Liver (tissue), 9 donors: Measurements from ENCODE around the gene NAA50. TPM values are rescaled to one million over a fixed set of nuclear protein-coding genes. Genes with fewer than 3 reads are reported as not detected.

Experiments used
- DNase-seq: peaks from one replicate; pipeline ENCODE4 v3.0.0-alpha.2; 2017; ENCODE audit warnings: low spot score
- H3K27ac ChIP-seq, 2 donors: one replicate each; pipeline ENCODE4 v1.7.0; 2013; ENCODE audit warnings: inconsistent platforms in 2 of 2, low read length in 2 of 2, control low read depth in 1 of 2, low read depth in 1 of 2, mild to moderate bottlenecking in 1 of 2
- H3K27me3 ChIP-seq, 4 donors: one replicate each; pipeline versions ENCODE4 v1.6.1 to v1.7.0; 2013; ENCODE audit warnings: low read length in 3 of 4, inconsistent platforms in 1 of 4, mild to moderate bottlenecking in 1 of 4, moderate library complexity in 1 of 4; ENCODE audit not compliant: control insufficient read depth in 4 of 4, insufficient read depth in 4 of 4
- H3K36me3 ChIP-seq, 4 donors: one replicate each; pipeline versions ENCODE4 v1.6.1 to v1.7.0; 2013; ENCODE audit warnings: low read length in 3 of 4, mild to moderate bottlenecking in 3 of 4, low read depth in 1 of 4, moderate library complexity in 1 of 4; ENCODE audit not compliant: control insufficient read depth in 4 of 4, insufficient read depth in 3 of 4
- H3K4me1 ChIP-seq, 4 donors: one replicate each; pipeline versions ENCODE4 v1.6.1 to v1.7.0; 2013; ENCODE audit warnings: low read length in 3 of 4, mild to moderate bottlenecking in 3 of 4, moderate library complexity in 1 of 4; ENCODE audit not compliant: control insufficient read depth in 4 of 4, insufficient read depth in 4 of 4
- H3K4me3 ChIP-seq, 3 donors: one replicate each; pipeline versions ENCODE4 v1.6.1 to v1.7.0; 2013; ENCODE audit warnings: low read length in 3 of 3, control low read depth in 1 of 3, low read depth in 1 of 3, mild to moderate bottlenecking in 1 of 3
- H3K9ac ChIP-seq, 2 donors: one replicate each; pipeline ENCODE4 v1.7.0; 2013; ENCODE audit warnings: low read length in 2 of 2, mild to moderate bottlenecking in 2 of 2, moderate library complexity in 2 of 2, control low read depth in 1 of 2, low read depth in 1 of 2
- H3K9me3 ChIP-seq, 4 donors: one replicate each; pipeline versions ENCODE4 v1.6.1 to v1.7.0; 2013; ENCODE audit warnings: low read length in 3 of 4; ENCODE audit not compliant: control insufficient read depth in 4 of 4
- ATF3 ChIP-seq: IDR thresholded peaks from 2 replicates; pipeline ENCODE4 v1.6.1; 2016; ENCODE audit warnings: antibody characterized with exemption
- CTCF ChIP-seq: fragments of 150-350 bp; IDR thresholded peaks from 2 replicates; pipeline ENCODE4 v1.5.1; 2017; ENCODE audit warnings: improper control_type of control experiment, low read depth, low read length; ENCODE audit not compliant: missing input control
- EGR1 ChIP-seq, 2 donors: IDR thresholded peaks; 2 replicates each; pipeline ENCODE4 v1.6.1; 2016 to 2018; ENCODE audit warnings: antibody characterized with exemption in 2 of 2, low read depth in 2 of 2
- FOXA1 ChIP-seq: IDR thresholded peaks from 2 replicates; pipeline ENCODE4 v1.6.1; 2016; ENCODE audit warnings: antibody characterized with exemption
- FOXA2 ChIP-seq: IDR thresholded peaks from 2 replicates; pipeline ENCODE4 v1.6.1; 2016; ENCODE audit warnings: antibody characterized with exemption
- GABPA ChIP-seq, 2 donors: IDR thresholded peaks in 1 of 2; conservative IDR thresholded peaks in 1 of 2; 2 replicates each; pipeline ENCODE4 v1.6.1; 2016; ENCODE audit warnings: antibody characterized with exemption in 2 of 2, mild to moderate bottlenecking in 1 of 2, moderate library complexity in 1 of 2
- HNF4A ChIP-seq, 2 donors: conservative IDR thresholded peaks; 2 replicates each; pipeline ENCODE4 v1.6.1; 2016; ENCODE audit warnings: antibody characterized with exemption in 2 of 2, mild to moderate bottlenecking in 2 of 2
- HNF4G ChIP-seq: IDR thresholded peaks from 2 replicates; pipeline ENCODE4 v1.6.1; 2016; ENCODE audit warnings: antibody characterized with exemption
- JUND ChIP-seq, 2 donors: IDR thresholded peaks; 2 replicates each; pipeline ENCODE4 v1.6.1; 2016; ENCODE audit warnings: antibody characterized with exemption in 2 of 2
- NR2F2 ChIP-seq: IDR thresholded peaks from 2 replicates; pipeline ENCODE4 v1.6.1; 2016; ENCODE audit warnings: antibody characterized with exemption
- RAD21 ChIP-seq, 2 donors: IDR thresholded peaks; 2 replicates each; pipeline ENCODE4 v1.6.1; 2016; ENCODE audit warnings: antibody characterized with exemption in 2 of 2, mild to moderate bottlenecking in 2 of 2
- RXRA ChIP-seq, 2 donors: IDR thresholded peaks; 2 replicates each; pipeline ENCODE4 v1.6.1; 2017 to 2018; ENCODE audit warnings: antibody characterized with exemption in 2 of 2, mild to moderate bottlenecking in 1 of 2
- SP1 ChIP-seq: IDR thresholded peaks from 2 replicates; pipeline ENCODE4 v1.6.1; 2018; ENCODE audit warnings: antibody characterized with exemption, mild to moderate bottlenecking
- TAF1 ChIP-seq: conservative IDR thresholded peaks from 2 replicates; pipeline ENCODE4 v1.6.1; 2016; ENCODE audit warnings: antibody characterized with exemption, mild to moderate bottlenecking
- YY1 ChIP-seq: IDR thresholded peaks from 2 replicates; pipeline ENCODE4 v1.6.1; 2016; ENCODE audit warnings: antibody characterized with exemption, mild to moderate bottlenecking
- WGBS: extraction: QIAGEN DNeasy Blood & Tissue Kit; methylation state at CpG from one replicate; pipeline ENCODE4 v1.1.7; 2013; 5-methylcytosine and 5-hydroxymethylcytosine counted together
- polyA plus RNA-seq, 2 donors: library from polyadenylated mRNA; stranded (reverse) in 1 of 2; unstranded in 1 of 2; fragments of 200-250 nt in 1 of 2; fragments of >200 nt in 1 of 2; fragmentation: Nextera tagmentation in 1 of 2; extraction: Ambion mirVana in 1 of 2; gene quantifications; one replicate each; pipeline versions ENCODE4 v1.2.1 to v1.2.3, GENCODE V29; 2013 to 2015
- total RNA-seq, 2 donors: library from RNA; depleted of rRNA; stranded (reverse); fragments of >200 nt; gene quantifications; one replicate each; pipeline ENCODE4 v1.2.3, GENCODE V29; 2014
- TF ChIP-seq, protein P1 (sequence below): IDR thresholded peaks from 2 replicates; pipeline ENCODE4 v1.6.1; 2016; ENCODE audit warnings: antibody characterized with exemption, mild to moderate bottlenecking
- TF ChIP-seq, protein P2 (sequence below): IDR thresholded peaks from 2 replicates; pipeline ENCODE4 v1.6.1; 2016; ENCODE audit warnings: antibody characterized with exemption
- TF ChIP-seq, protein P3 (sequence below): IDR thresholded peaks from 2 replicates; pipeline ENCODE4 v1.6.1; 2016; ENCODE audit warnings: antibody characterized with exemption
- donor health status: healthy.
- donor health status: healthy.
- donor health status: healthy.
- donor health status: healthy.
- donor health status: healthy.

Gene NAA50
- total and polyA plus RNA-seq, 4 donors: 37.3 to 162 (median 73.9) TPM

DNA sequence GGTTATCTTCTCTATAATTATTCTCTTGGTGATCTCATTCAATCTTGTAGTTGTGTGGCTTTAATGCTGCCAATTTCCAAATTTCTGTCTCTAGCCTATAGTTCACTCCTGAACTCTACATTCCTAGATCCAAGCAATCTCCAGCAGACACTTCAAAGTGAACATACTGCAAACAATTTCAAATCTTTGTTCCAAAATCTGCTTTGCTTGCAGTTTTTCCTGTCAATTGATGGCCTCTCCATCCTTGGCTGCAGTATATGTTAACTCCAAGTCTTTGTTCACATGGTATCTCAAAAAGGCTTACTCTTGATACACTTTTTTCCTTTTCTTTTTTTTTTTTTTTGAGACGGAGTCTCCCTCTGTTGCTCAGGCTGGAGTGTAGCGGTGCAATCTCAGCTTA, 17.4 kb downstream of the NAA50 start:
- TF ChIP-seq, protein P1, sequence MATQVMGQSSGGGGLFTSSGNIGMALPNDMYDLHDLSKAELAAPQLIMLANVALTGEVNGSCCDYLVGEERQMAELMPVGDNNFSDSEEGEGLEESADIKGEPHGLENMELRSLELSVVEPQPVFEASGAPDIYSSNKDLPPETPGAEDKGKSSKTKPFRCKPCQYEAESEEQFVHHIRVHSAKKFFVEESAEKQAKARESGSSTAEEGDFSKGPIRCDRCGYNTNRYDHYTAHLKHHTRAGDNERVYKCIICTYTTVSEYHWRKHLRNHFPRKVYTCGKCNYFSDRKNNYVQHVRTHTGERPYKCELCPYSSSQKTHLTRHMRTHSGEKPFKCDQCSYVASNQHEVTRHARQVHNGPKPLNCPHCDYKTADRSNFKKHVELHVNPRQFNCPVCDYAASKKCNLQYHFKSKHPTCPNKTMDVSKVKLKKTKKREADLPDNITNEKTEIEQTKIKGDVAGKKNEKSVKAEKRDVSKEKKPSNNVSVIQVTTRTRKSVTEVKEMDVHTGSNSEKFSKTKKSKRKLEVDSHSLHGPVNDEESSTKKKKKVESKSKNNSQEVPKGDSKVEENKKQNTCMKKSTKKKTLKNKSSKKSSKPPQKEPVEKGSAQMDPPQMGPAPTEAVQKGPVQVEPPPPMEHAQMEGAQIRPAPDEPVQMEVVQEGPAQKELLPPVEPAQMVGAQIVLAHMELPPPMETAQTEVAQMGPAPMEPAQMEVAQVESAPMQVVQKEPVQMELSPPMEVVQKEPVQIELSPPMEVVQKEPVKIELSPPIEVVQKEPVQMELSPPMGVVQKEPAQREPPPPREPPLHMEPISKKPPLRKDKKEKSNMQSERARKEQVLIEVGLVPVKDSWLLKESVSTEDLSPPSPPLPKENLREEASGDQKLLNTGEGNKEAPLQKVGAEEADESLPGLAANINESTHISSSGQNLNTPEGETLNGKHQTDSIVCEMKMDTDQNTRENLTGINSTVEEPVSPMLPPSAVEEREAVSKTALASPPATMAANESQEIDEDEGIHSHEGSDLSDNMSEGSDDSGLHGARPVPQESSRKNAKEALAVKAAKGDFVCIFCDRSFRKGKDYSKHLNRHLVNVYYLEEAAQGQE: no peak
- no peak for TF ChIP-seq ATF3
- no peak for TF ChIP-seq HNF4G
- TF ChIP-seq GABPA (IDR thresholded peaks at IDR 0.05 in 1 of 2, conservative IDR thresholded peaks at IDR 0.05 in 1 of 2): no peak
- no peak for TF ChIP-seq FOXA1
- no peak for TF ChIP-seq NR2F2
- no peak for TF ChIP-seq CTCF
- TF ChIP-seq FOXA2: no peak
- TF ChIP-seq YY1: no peak
- TF ChIP-seq, protein P2, sequence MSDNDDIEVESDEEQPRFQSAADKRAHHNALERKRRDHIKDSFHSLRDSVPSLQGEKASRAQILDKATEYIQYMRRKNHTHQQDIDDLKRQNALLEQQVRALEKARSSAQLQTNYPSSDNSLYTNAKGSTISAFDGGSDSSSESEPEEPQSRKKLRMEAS: no peak
- TF ChIP-seq HNF4A (conservative IDR thresholded peaks at IDR 0.05): no peak
- TF ChIP-seq, protein P3, sequence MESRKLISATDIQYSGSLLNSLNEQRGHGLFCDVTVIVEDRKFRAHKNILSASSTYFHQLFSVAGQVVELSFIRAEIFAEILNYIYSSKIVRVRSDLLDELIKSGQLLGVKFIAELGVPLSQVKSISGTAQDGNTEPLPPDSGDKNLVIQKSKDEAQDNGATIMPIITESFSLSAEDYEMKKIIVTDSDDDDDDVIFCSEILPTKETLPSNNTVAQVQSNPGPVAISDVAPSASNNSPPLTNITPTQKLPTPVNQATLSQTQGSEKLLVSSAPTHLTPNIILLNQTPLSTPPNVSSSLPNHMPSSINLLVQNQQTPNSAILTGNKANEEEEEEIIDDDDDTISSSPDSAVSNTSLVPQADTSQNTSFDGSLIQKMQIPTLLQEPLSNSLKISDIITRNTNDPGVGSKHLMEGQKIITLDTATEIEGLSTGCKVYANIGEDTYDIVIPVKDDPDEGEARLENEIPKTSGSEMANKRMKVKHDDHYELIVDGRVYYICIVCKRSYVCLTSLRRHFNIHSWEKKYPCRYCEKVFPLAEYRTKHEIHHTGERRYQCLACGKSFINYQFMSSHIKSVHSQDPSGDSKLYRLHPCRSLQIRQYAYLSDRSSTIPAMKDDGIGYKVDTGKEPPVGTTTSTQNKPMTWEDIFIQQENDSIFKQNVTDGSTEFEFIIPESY: no peak
- no peak for TF ChIP-seq EGR1 (IDR thresholded peaks at IDR 0.05; ENCODE audit: low read depth in 2 of 2)
- no peak for TF ChIP-seq RAD21 (IDR thresholded peaks at IDR 0.05)
- no peak for TF ChIP-seq RXRA (IDR thresholded peaks at IDR 0.05)
- no peak for TF ChIP-seq JUND (IDR thresholded peaks at IDR 0.05)
- TF ChIP-seq SP1: no peak
- TF ChIP-seq TAF1: no peak
- Histone ChIP-seq H3K9ac (no peak overlapping the region), H3K9me3 (no peaks in the 10 kb centered on the region), H3K27me3 (no peaks in the 10 kb centered on the region), H3K4me1 (no peaks in the 10 kb centered on the region), H3K27ac (no peak overlapping the region), H3K36me3 (no peaks in the 10 kb centered on the region), H3K4me3 (no peak overlapping the region)
- 96% methylated on average over 2 of the region's 2 CpGs for WGBS
- DNase-seq: no peak
